ENCODE results near the gene TOMT.

The TOMT gene

DNA sequence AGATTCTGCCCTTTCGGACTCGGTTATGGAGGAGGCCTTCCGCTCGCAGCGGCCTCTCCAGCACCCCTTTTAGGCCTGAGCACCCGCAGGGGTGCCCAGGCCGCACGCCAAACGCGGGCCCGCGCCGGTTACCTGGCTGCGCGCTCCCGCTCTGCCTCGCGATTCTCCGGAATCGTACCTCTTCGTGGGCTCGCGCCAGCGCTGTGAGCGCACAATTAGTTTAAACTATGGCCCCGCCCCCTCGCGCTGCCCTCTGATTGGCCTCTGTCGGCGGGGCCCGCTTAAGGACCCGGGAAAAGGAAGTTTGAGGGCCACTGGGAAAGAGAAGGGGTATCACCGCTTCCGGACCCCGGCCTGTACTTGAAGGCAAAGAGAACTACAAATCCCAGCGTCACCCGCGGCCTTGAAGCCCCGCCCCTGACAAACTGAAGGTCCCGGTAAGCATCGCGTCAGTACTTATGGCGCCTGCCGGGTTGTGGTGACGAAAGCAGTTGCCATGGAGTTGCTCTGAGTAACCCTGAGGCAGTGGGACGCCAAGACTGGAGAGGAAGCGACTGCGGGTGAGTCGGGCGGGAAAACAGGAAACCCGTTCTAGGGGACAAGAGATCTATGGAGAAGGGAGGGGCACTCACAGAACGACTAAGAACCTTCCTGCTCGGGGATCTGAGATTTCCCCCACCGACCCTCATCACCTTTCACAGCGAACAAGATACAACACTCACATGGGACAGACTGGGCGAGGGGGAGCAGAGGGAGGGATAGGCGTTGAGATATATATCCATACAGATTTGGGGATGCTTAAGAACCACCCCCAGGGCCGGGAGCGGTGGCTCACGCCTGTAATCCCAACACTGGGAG lies 25.2 kb upstream of the TOMT start, which contains the start of the genes LRRC51 and NUMA1:
Gene LRRC51 (plus strand): TSS at position 525 of the 858 bp plus-strand sequence. CDS start 8,234 bp downstream, outside the sequence.
Gene NUMA1 (minus strand): TSS at position 217 of the 858 bp plus-strand sequence. CDS start 44,599 bp downstream, outside the sequence.
- peak; percentile 100 for DNase-seq
- TF ChIP-seq GATA1 (IDR thresholded peaks at IDR 0.05; ENCODE audit: low read depth, low read length) (no peak), POLR2A (IDR thresholded peaks at IDR 0.05; ENCODE audit: low read length) (peak; percentile 81)

DNA sequence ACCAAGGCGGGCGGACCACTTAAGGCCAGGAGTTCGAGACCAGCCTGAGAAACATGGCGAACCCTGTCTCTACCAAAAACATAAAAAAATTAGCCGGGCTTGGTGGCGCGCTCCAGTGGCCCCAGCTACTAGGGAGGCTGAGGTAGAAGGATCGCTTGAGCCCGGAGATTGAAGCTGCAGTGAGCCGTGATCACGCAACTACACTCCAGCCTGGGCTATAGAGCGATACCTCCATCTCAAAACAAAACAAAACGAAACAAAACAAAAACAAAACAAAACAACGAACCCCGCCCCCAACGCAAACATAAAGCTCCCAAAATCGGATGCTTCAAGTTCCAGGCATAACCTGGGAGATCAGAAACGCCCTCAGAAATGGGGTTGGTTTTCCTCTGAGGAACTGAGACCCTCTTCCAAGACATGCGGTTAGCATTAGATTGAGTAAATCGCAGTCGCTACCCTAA lies 24.5 kb upstream of the TOMT start:
- TF ChIP-seq GATA1 (IDR thresholded peaks at IDR 0.05; ENCODE audit: low read depth, low read length) (no peak), POLR2A (IDR thresholded peaks at IDR 0.05; ENCODE audit: low read length) (no peak)
- no peak for DNase-seq

DNA sequence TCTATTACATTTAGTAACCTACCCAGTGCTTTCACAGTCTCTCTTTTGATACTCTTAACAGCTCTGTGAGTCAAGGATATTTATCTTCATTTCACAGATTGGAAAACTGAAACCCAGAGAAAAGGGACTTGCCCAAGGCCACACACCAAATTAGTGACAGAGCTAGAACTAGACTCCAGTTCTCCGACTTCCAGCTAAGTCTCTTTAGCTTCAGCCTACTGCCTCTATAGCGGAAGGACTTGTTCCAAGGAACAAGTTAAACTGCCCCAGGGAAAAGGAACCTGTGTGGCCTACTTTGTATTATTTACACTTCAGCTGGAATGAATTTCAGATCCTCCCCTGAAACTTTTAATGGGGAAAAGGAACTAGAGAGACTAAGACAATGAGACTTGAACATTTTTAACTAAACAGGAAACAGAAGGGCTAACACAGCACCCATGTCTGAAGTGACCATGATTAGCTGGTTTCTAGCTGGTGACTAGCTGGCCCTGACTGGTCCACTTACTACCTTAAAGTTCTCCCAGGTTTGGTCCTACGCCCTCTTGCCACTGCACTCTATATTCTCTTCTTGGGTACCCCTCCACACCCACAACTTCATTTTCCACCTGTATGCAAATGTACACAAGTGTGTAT lies 23.8 kb upstream of the TOMT start:
- TF ChIP-seq GATA1 (IDR thresholded peaks at IDR 0.05; ENCODE audit: low read depth, low read length) (no peak), POLR2A (IDR thresholded peaks at IDR 0.05; ENCODE audit: low read length) (no peak)
- DNase-seq: no peak

DNA sequence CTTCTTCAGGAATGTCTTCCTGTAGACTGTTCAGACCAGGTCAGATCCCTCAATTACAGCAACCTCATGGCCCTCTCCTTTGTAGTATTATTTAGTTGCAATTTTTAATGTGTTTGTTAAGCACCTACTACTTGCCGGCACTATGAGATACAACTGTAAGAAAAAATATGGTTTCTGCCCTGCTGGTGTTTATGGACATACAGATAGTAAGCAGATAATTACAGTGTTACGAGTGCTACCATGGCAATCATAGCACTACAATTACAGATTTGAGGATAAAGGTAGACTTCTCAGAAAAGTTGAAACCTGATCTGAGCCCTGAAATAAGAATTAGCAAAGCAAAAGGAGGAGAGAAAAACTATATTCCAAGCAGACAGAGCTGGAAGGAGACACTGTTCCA lies 22.3 kb upstream of the TOMT start:
- no peak for TF ChIP-seq GATA1 (IDR thresholded peaks at IDR 0.05; ENCODE audit: low read depth, low read length)
- TF ChIP-seq POLR2A (IDR thresholded peaks at IDR 0.05; ENCODE audit: low read length): no peak
- DNase-seq: no peak

DNA sequence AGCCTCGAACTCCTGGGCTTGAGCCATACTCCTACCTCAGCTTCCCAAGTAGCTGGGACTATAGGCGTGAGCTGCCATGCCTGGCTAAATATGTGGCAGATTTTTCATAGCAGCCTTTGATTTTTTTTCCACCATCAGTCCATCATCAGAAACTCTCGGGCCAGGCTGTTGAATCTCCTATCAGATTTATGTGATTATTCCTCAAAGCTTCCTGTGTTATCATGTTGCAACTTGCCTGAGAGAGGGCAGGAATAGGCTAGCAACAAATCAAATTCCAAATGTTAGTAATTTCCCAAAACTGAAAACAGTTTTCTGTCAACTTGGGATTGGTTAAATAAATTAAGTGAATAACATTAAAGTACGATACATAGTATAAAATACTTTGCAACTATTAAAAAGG lies 21.6 kb upstream of the TOMT start:
- TF ChIP-seq GATA1 (IDR thresholded peaks at IDR 0.05; ENCODE audit: low read depth, low read length): no peak
- TF ChIP-seq POLR2A (IDR thresholded peaks at IDR 0.05; ENCODE audit: low read length): no peak
- no peak for DNase-seq

DNA sequence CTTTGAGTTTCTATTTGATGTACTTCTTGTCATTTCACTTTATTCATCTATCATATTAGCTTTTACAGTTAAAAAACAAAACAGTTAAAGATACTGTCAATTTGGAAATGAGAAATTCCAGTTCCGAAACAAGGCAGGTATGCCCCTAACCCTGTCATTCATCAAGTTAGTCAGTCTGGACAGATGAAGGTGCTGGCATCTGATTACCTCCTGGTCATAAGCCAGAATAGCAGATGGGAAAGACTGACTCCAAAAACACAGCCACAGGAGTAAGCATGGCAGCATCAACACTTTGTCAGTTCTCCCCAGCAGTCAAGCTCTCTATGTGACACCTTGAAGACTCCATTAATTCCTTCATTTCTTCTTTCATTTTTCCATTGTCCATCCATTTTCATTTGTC lies 20.8 kb upstream of the TOMT start:
- DNase-seq: peak in 1 of 2 experiments; percentile 31
- TF ChIP-seq GATA1 (IDR thresholded peaks at IDR 0.05; ENCODE audit: low read depth, low read length): no peak
- TF ChIP-seq POLR2A (IDR thresholded peaks at IDR 0.05; ENCODE audit: low read length): no peak

DNA sequence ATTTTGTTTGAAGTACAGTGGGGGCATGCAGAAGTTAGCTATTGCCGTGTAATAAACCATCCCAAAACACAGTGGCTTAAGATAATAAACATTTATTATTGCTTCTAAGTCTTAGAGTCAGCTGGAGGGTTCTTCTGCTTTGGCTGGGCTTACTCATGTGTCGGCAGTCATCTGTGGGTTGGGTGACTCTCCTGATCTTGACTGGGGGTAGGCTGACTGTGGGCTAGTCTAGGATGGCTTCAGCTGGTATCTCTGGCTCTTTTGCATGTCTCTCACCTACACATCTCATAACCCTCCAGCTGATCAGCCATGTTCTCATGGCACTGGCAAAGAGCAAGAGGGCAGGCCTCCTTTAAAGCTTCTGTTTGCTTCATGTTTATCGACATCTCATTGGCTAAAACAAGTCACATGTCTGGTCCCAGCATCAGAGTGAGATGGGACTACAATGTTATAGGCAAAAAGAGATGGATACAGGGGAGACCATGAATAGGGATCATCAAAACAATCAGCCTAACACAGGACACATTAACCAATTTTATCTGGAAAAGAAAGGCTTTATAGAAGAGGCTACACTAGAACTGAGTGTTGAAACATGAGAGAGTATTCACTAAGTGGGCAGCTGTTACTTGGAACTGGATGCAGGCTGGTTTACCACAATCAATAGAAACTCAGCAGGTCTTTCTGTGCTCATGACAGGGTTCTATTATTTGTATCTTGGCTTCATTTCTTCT lies 19.9 kb upstream of the TOMT start:
- TF ChIP-seq POLR2A (IDR thresholded peaks at IDR 0.05; ENCODE audit: low read length) (no peak), GATA1 (IDR thresholded peaks at IDR 0.05; ENCODE audit: low read depth, low read length) (no peak)
- no peak for DNase-seq

DNA sequence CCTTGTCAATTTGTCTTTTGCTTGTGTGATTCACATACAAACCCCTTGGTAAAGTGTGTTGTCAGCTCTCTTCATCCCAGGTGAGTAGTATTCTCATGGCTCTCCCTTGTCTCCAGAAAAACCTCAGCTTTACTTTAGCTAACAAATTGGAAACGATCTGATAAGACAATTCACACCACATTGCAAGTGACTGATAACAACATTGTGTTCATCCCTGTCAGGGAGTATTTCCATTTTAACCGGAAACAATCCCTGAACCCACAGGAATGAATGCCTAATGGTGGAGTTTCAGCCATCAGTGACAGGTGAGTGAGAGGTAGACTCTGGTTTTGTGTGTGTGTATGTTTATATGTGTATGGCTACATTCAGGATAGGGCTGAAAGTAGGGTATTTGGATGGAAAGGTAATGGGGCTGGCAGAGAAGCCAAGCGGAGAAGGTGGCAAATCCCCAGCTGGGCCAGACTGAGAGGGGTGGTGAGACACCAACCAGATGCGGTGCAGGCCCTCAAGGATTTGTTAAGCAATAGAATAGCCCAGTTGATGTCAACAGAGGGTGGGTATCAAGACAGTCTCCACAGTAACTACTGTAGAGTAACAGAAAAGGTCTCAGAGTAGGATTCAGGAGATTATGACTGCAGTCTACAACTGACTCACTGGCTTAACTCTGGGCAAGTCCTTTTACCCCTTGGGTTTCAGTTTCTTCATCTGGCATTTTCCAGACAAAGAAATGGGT lies 17.5 kb upstream of the TOMT start:
- peak in 1 of 2 experiments; percentile 27 for DNase-seq
- TF ChIP-seq GATA1 (IDR thresholded peaks at IDR 0.05; ENCODE audit: low read depth, low read length) (no peak), POLR2A (IDR thresholded peaks at IDR 0.05; ENCODE audit: low read length) (no peak)

DNA sequence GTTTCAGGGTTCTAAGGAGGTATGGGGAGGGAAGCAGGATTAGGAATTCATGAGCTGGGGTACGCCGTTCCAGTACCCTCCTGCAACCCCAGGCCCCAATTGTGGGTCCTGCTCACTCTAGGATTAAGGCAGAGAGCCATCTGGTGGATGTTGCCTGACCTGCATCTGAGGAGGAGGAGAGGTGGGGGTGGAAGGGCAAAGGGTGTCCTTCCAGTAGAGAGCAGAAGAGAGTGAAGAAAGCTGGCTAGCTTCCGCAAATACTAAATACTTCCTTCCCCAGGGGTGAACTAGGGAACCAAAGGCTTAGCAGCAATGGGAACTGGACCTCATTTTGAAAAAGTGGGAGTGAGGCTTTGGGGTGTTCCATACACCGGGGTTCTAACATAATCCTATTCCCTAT lies 14.4 kb upstream of the TOMT start:
- peak; percentile 73 to 81 for DNase-seq
- TF ChIP-seq GATA1 (IDR thresholded peaks at IDR 0.05; ENCODE audit: low read depth, low read length) (no peak), POLR2A (IDR thresholded peaks at IDR 0.05; ENCODE audit: low read length) (no peak)

DNA sequence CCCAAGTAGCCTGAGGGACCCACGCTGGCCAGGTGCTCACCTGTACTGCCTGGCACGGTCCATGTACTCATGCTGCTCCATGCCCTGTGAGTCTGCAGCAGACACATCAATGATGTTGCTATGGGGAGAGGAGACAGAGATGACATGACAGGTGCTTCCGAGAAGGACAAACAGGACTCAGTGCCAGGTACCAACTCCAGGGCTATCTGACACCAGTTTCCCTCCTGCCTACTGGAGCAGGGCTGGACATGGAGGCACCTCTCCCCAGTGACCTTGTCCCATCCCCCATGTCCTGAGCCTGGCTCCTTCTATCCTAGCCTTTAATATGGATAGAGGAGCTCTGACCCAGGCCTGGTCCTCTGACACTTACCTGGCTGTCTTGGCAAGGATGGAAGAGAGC lies 7.0 kb upstream of the TOMT start:
- TF ChIP-seq GATA1 (IDR thresholded peaks at IDR 0.05; ENCODE audit: low read depth, low read length): no peak
- no peak for TF ChIP-seq POLR2A (IDR thresholded peaks at IDR 0.05; ENCODE audit: low read length)
- DNase-seq: no peak

DNA sequence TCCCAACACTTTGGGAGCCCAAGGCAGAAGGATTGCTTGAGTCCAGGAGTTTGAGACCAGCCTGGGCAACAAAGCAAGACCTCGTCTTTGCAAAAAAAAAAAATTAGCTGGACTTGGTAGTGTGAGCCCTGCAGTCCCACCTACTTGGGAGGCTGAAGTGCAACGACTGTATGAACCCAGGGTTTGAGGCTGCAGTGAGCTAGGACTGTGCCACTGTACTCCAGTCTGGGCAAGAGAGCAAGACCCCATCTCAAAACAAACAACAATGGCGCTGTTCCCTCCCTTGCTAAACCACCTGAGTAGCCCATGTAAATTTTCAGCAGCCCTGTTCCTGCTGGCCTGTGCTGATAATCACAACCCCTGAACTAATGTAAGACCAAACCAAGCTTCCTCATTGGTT lies 5.7 kb upstream of the TOMT start:
- no peak for TF ChIP-seq GATA1 (IDR thresholded peaks at IDR 0.05; ENCODE audit: low read depth, low read length)
- TF ChIP-seq POLR2A (IDR thresholded peaks at IDR 0.05; ENCODE audit: low read length): no peak
- peak in 1 of 2 experiments; percentile 44 for DNase-seq

DNA sequence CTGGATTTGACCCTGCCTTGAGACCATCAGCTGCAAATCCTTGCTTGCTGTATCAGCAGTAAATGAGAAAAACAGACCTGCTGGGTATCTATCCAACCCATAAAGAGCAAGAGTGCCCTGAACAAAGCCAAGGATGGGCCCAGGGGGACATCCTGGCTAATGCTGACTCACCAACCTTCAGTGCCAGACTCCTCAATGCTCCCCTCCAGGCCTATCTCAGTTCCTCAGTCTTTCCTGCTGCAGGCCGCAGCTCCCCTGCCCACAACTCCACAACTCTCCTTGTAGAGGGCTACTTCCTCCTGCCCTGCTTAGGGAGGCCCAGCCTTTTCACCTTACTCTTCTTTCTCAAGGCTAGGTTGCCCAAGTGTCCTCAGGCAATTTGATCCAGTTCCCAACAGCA lies 5.3 kb upstream of the TOMT start:
- DNase-seq: peak; percentile 35 to 48
- TF ChIP-seq POLR2A (IDR thresholded peaks at IDR 0.05; ENCODE audit: low read length) (no peak), GATA1 (IDR thresholded peaks at IDR 0.05; ENCODE audit: low read depth, low read length) (no peak)

DNA sequence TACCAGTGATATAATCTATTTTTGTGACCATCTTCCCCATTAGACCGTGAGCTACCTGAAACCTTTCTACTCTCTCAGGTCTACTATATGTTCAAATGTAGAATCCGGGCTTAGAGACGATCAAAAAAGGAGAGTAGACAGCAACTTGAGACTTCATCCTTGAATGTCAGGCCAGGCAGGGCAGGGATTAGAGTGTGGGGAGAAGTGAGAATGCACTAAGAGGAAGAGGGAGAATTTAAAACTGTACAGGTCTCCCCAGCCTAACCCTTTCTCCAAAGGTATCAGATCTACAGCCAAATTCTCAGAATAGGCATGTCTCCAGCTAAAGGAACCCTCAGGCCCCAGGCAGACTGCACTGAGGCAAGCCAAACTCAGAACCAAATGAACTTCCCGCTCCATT lies 3.6 kb upstream of the TOMT start:
- DNase-seq: peak in 1 of 2 experiments; percentile 50
- TF ChIP-seq GATA1 (IDR thresholded peaks at IDR 0.05; ENCODE audit: low read depth, low read length) (no peak), POLR2A (IDR thresholded peaks at IDR 0.05; ENCODE audit: low read length) (no peak)

Data from erythroblast (primary cell).